ENCODE data around the gene JOSD1. TPM values are rescaled to one million over a fixed set of nuclear protein-coding genes. Genes with fewer than 3 reads are reported as not detected.

Gene JOSD1
- total and polyA plus RNA-seq, 2 donors (not counting 1 experiment from before 2014, with no cell fraction given): 78.7 to 94.8 TPM

DNA sequence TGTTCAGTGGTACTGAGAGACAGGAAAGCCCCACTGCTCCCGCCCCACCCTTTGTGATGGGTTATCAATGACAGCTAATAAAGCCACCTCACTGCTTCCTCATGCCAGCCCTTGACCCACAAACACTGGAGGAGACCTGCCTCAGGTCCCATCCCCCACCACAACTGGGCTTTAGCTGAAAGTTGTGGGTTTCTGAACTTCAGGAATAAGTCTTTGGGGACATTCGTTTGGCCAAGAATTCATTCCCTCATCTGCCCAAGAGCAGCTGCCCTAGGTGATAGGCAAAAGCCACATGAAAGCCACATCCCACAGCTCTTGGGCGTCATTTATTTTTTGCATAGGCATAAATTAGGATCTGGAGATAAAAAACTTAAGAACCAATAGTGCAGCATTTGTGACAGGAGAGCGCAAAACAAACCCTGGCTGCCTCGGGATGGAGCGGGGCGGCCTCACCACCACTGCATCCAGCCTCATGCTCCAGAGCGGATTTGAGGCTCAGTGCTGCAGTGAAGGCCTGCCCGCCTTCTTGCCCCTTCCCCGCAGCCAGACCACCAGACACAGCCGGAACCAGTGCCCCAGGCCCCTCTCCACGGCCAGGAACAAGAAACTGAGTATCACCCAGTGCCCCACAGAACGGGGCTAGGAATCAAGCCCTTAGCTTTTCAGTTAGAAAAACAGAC is 33.8 kb upstream of the JOSD1 start:
- H3K9me3 Mint-ChIP-seq (ENCODE audit: insufficient read depth): no peaks in the 10 kb centered on the region
- ATAC-seq (ENCODE audit: low read depth) (no peak), DNase-seq (no peak)
- intact Hi-C loops (cut with micrococcal nuclease): no loop called here
- Histone ChIP-seq H3K27ac (ENCODE audit: low read length in 2 of 2) (peak overlapping the region in 1 of 2 donors; percentile 30), H3K36me3 (replicated peaks in 1 of 2; ENCODE audit: control extremely low read depth in 1 of 2, control insufficient read depth in 1 of 2, extremely low read depth in 1 of 2, insufficient read depth in 2 of 2, low read length in 1 of 2) (peaks cover 4 to 89% of the 10 kb centered on the region in 2 experiments), H3K4me3 (ENCODE audit: control extremely low read depth in 1 of 5, extremely low read depth in 1 of 5, insufficient read depth in 1 of 5, low read depth in 2 of 5, low read length in 4 of 5) (no peak overlapping the region), H2AFZ (ENCODE audit: insufficient read depth, low read depth, low read length, poor library complexity, severe bottlenecking) (no peak overlapping the region), H4K20me1 (ENCODE audit: control insufficient read depth, insufficient read depth, low read length, poor library complexity, severe bottlenecking) (peaks cover 96% of the 10 kb centered on the region), H3K9ac (ENCODE audit: low read length) (no peak overlapping the region), H3K79me2 (ENCODE audit: control insufficient read depth, insufficient read depth, low read length) (peaks cover under 1% of the 10 kb centered on the region), H3K27me3 (replicated peaks in 1 of 4; ENCODE audit: control extremely low read depth in 1 of 4, control insufficient read depth in 3 of 4, insufficient read depth in 4 of 4, low read length in 3 of 4) (no peaks in the 10 kb centered on the region), H3K4me1 (ENCODE audit: control insufficient read depth in 2 of 2, insufficient read depth in 2 of 2, low read length in 2 of 2) (peaks cover 0 to 19% of the 10 kb centered on the region in 2 donors), H3K4me2 (replicated peaks; ENCODE audit: low read depth, low read length, poor library complexity, severe bottlenecking) (no peak overlapping the region), H3K9me3 (ENCODE audit: control extremely low read depth in 1 of 3, control insufficient read depth in 2 of 3, insufficient read depth in 1 of 3, low read length in 2 of 3) (no peaks in the 10 kb centered on the region)
- H3K27ac Mint-ChIP-seq: peak overlapping the region; percentile 78
- POLR2A ChIA-PET: interaction anchor here (0.8 to 3.5 kb wide), 3 partner anchors 12 to 17 kb away, joined by 3 to 15 read pairs (median 3); no protein-coding TSS in a partner anchor
- no peak for TF ChIP-seq EZH2 (IDR thresholded peaks at IDR 0.05; ENCODE audit: borderline replicate concordance, insufficient read depth, low read depth, low read length, poor library complexity, severe bottlenecking)
- TF ChIP-seq, protein P1, sequence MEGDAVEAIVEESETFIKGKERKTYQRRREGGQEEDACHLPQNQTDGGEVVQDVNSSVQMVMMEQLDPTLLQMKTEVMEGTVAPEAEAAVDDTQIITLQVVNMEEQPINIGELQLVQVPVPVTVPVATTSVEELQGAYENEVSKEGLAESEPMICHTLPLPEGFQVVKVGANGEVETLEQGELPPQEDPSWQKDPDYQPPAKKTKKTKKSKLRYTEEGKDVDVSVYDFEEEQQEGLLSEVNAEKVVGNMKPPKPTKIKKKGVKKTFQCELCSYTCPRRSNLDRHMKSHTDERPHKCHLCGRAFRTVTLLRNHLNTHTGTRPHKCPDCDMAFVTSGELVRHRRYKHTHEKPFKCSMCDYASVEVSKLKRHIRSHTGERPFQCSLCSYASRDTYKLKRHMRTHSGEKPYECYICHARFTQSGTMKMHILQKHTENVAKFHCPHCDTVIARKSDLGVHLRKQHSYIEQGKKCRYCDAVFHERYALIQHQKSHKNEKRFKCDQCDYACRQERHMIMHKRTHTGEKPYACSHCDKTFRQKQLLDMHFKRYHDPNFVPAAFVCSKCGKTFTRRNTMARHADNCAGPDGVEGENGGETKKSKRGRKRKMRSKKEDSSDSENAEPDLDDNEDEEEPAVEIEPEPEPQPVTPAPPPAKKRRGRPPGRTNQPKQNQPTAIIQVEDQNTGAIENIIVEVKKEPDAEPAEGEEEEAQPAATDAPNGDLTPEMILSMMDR (IDR thresholded peaks at IDR 0.05): no peak
- no peak overlapping the region for H3K4me3 Mint-ChIP-seq
- CTCF ChIA-PET: interaction anchor here (0.7 to 8.3 kb wide), 15 partner anchors 9 to 682 kb away, joined by 3 to 81 read pairs (median 6); partner anchors contain the start of genes CBX6 and SUN2
- 91% methylated on average over 9 of the region's 13 CpGs for WGBS (ENCODE audit: insufficient coverage)
- H3K4me1 Mint-ChIP-seq: peaks cover 33% of the 10 kb centered on the region
- no peaks in the 10 kb centered on the region for H3K27me3 Mint-ChIP-seq
